Ovary (tissue), 9 donors: ENCODE results near the gene PDE6H. TPM values are rescaled to one million over a fixed set of nuclear protein-coding genes. Genes with fewer than 3 reads are reported as not detected.
A peak's percentile ranks its signal among the peaks of the same experiment; 100 is the strongest.

Source experiments
- DNase-seq, 5 donors: peaks; one replicate each; pipeline ENCODE4 v3.0.0-alpha.2; 2019 to 2020
- H3K27ac ChIP-seq, 2 donors: fragments of 200-600 bp; one replicate each; pipeline versions ENCODE4 v1.5.1 to v1.8.0; 2019 to 2022
- H3K27me3 ChIP-seq: fragments of 200-600 bp; one replicate; pipeline ENCODE4 v1.8.0; 2022
- H3K36me3 ChIP-seq: fragments of 200-600 bp; sonication (generic); one replicate; pipeline ENCODE4 v1.5.1; 2019
- H3K4me1 ChIP-seq: one replicate; pipeline ENCODE4 v1.8.1; 2013; ENCODE audit warnings: mild to moderate bottlenecking, moderate library complexity; ENCODE audit not compliant: insufficient read depth
- H3K4me3 ChIP-seq: fragments of 200-600 bp; sonication (generic); one replicate; pipeline ENCODE4 v1.5.1; 2017
- H3K9me3 ChIP-seq, 2 donors: fragments of 200-600 bp in 1 of 2; sonication (generic) in 1 of 2; one replicate each; pipeline versions ENCODE4 v1.5.1 to v1.8.1; 2013 to 2019; ENCODE audit warnings: mild to moderate bottlenecking in 1 of 2, moderate library complexity in 1 of 2
- CTCF ChIP-seq, 3 donors: fragments of 450-650 bp in 2 of 3; fragments of 200-600 bp in 1 of 3; IDR thresholded peaks; one replicate each; pipeline versions ENCODE4 v1.5.1 to v1.8.0; 2016 to 2022; ENCODE audit warnings: antibody characterized with exemption in 3 of 3, mild to moderate bottlenecking in 1 of 3
- EP300 ChIP-seq: sonication (generic); formaldehyde crosslinking; IDR thresholded peaks from one replicate; pipeline ENCODE4 v1.6.1; 2017; ENCODE audit warnings: antibody characterized with exemption
- POLR2A ChIP-seq: fragments of 450-650 bp; IDR thresholded peaks from one replicate; pipeline ENCODE4 v1.6.1; 2017; ENCODE audit warnings: antibody characterized with exemption, mild to moderate bottlenecking, moderate library complexity
- WGBS, 3 donors: extraction: QIAGEN DNeasy Blood & Tissue Kit in 1 of 3; methylation state at CpG; one replicate each; pipeline versions ENCODE4 v1.1.5 to v1.1.7; 2013 to 2017; 5-methylcytosine and 5-hydroxymethylcytosine counted together
- intact Hi-C, 4 donors: fragments of 100-400 bp; cut with DNase I; formaldehyde crosslinking; loops; one replicate each; pipeline versions ENCODE4 v1.11.0 to v1.15.1; 2022 to 2023
- polyA plus RNA-seq, 2 donors: library from polyadenylated mRNA; stranded (reverse); fragments of 200-250 nt in 1 of 2; fragments of 350-450 nt in 1 of 2; fragmentation: Illumina TruSeq in 1 of 2; extraction: RNeasy Lipid Tissue Mini Kit (QIAGEN cat#74804) in 1 of 2; gene quantifications; one replicate each; pipeline ENCODE4 v1.2.3, GENCODE V29; 2013 to 2014
- total RNA-seq, 7 donors: library from RNA; depleted of rRNA in 2 of 7; stranded (reverse); fragments of >200 nt in 2 of 7; fragmentation: NEBNext Ultra II Directional in 3 of 7; extraction: Animal tissue kit (Norgen Biotek cat#: 25700) in 3 of 7; gene quantifications; one replicate each; pipeline versions ENCODE4 v1.1.0 to v1.2.4, GENCODE V29; 2016 to 2023
- donor health status: DM: no; HTN: no; CAD: no; lungs with moderate emphysema.
- donor health status: DM: no; HTN: no; CAD: no.
- donor health status: Bipolar disorder and iron deficiency.
- donor health status: DM: yes; HTN: yes; CAD: no.
- donor health status: DM: no; HTN: no; CAD: no.
- donor health status: DM: yes; HTN: yes; CAD: no.

Gene PDE6H
- total and polyA plus RNA-seq, 9 donors, result not detected

- peak; percentile 52 to 80 (median 63) for DNase-seq
- Histone ChIP-seq H3K4me1 (peaks cover 3% of the 10 kb centered on the region), H3K27me3 (no peaks in the 10 kb centered on the region), H3K27ac (no peak overlapping the region), H3K9me3 (no peaks in the 10 kb centered on the region), H3K4me3 (peak overlapping the region; percentile 2), H3K36me3 (no peaks in the 10 kb centered on the region)
- 4 to 12% (median 5%) methylated on average over 6 of the region's 6 CpGs for WGBS, 3 donors
- intact Hi-C loops, result loop anchor here (10.0 kb wide), 3 partner anchors 153 to 767 kb away; partner anchors contain the start of gene RERG (in 2 of the 4)
- no peak for TF ChIP-seq CTCF (IDR thresholded peaks at IDR 0.05)
- TF ChIP-seq POLR2A, result no peak
- TF ChIP-seq EP300, result no peak
Measured at GRCh38 chr12:15001733-15002382, 29.0 kb downstream of the PDE6H start.

GRCh38 chr12:15004421-15004820 lies 31.6 kb downstream of the PDE6H start:
- TF ChIP-seq EP300 (no peak), CTCF (IDR thresholded peaks at IDR 0.05) (no peak), POLR2A (no peak)
- intact Hi-C loops, result loop anchor here (10.0 kb wide), 3 partner anchors 150 to 770 kb away; partner anchors contain the start of gene RERG (in 2 of the 4)
- no peak overlapping the region for H3K27ac ChIP-seq
- 87 to 92% (median 88%) methylated on average over 2 of the region's 2 CpGs for WGBS, 3 donors
- no peaks in the 10 kb centered on the region for H3K36me3 ChIP-seq
- no peaks in the 10 kb centered on the region for H3K9me3 ChIP-seq
- no peak overlapping the region for H3K4me3 ChIP-seq
- no peak for DNase-seq
- H3K4me1 ChIP-seq, result peaks cover 3% of the 10 kb centered on the region
- no peaks in the 10 kb centered on the region for H3K27me3 ChIP-seq

- no peaks in the 10 kb centered on the region for H3K27me3 ChIP-seq
- H3K27ac ChIP-seq, result no peak overlapping the region
- H3K9me3 ChIP-seq, result no peaks in the 10 kb centered on the region
- H3K36me3 ChIP-seq, result no peaks in the 10 kb centered on the region
- no peak overlapping the region for H3K4me3 ChIP-seq
- peaks cover 3% of the 10 kb centered on the region for H3K4me1 ChIP-seq
- TF ChIP-seq EP300, result no peak
- TF ChIP-seq POLR2A, result no peak
- no peak for TF ChIP-seq CTCF (IDR thresholded peaks at IDR 0.05)
- intact Hi-C loops, result loop anchor here (10.0 kb wide), 3 partner anchors 150 to 770 kb away; partner anchors contain the start of gene RERG (in 2 of the 4)
- DNase-seq, result no peak
Measured at GRCh38 chr12:15005064-15005463, 32.2 kb downstream of the PDE6H start.

- peaks cover 1% of the 10 kb centered on the region for H3K4me1 ChIP-seq
- TF ChIP-seq CTCF (IDR thresholded peaks at IDR 0.05), result no peak
- TF ChIP-seq POLR2A, result no peak
- TF ChIP-seq EP300, result no peak
- H3K27ac ChIP-seq, result no peak overlapping the region
- intact Hi-C loops, result loop anchor here (10.0 kb wide), 3 partner anchors 147 to 773 kb away; partner anchors contain the start of gene RERG (in 2 of the 4)
- no peak overlapping the region for H3K4me3 ChIP-seq
- no peaks in the 10 kb centered on the region for H3K9me3 ChIP-seq
- WGBS, 3 donors, result 24 to 36% (median 31%) methylated on average over 3 of the region's 3 CpGs
- H3K27me3 ChIP-seq, result no peaks in the 10 kb centered on the region
- DNase-seq, result no peak
- H3K36me3 ChIP-seq, result no peaks in the 10 kb centered on the region
Measured at GRCh38 chr12:15007551-15007950, 34.7 kb downstream of the PDE6H start.
